ENCODE results near the gene TEDC2. TPM values are rescaled to one million over a fixed set of nuclear protein-coding genes. Genes with fewer than 3 reads are reported as not detected.

The TEDC2 gene
- total RNA-seq, 4 donors from 2014 or later, result 0.44 to 1.7 (median 0.51) TPM; not detected in 1

- TF ChIP-seq CTCF (IDR thresholded peaks at IDR 0.05; ENCODE audit: low read depth), result no peak
Measured at GRCh38 chr16:2500430-2500917, 40.6 kb downstream of the TEDC2 start.

- TF ChIP-seq CTCF (IDR thresholded peaks at IDR 0.05; ENCODE audit: low read depth), result no peak
Measured at GRCh38 chr16:2500918-2501750, 41.2 kb downstream of the TEDC2 start.

- TF ChIP-seq CTCF (IDR thresholded peaks at IDR 0.05; ENCODE audit: low read depth), result no peak
Measured at GRCh38 chr16:2501946-2502895, 42.3 kb downstream of the TEDC2 start.

- no peak for TF ChIP-seq CTCF (IDR thresholded peaks at IDR 0.05; ENCODE audit: low read depth)
Measured at GRCh38 chr16:2505695-2506094, 45.8 kb downstream of the TEDC2 start.

GRCh38 chr16:2507052-2507659 is 47.2 kb downstream of the TEDC2 start:
- TF ChIP-seq CTCF (IDR thresholded peaks at IDR 0.05; ENCODE audit: low read depth), result no peak

- no peak for TF ChIP-seq CTCF (IDR thresholded peaks at IDR 0.05; ENCODE audit: low read depth)
Measured at GRCh38 chr16:2507665-2508064, 47.8 kb downstream of the TEDC2 start.
